Measurements from ENCODE around the gene KLHDC8B.
"Not testable (repeated sequence)": the region's sequence is repeated elsewhere in the genome, so short reads cannot be mapped to it uniquely, and the experiment has no call there.

The KLHDC8B gene

GRCh38 chr3:49191741-49192140, 20.3 kb downstream of the KLHDC8B start:
- no peak for DNase-seq

- DNase-seq, result no peak
These were observed 26.8 kb downstream of the KLHDC8B start for GRCh38 chr3:49198161-49198560.

DNA sequence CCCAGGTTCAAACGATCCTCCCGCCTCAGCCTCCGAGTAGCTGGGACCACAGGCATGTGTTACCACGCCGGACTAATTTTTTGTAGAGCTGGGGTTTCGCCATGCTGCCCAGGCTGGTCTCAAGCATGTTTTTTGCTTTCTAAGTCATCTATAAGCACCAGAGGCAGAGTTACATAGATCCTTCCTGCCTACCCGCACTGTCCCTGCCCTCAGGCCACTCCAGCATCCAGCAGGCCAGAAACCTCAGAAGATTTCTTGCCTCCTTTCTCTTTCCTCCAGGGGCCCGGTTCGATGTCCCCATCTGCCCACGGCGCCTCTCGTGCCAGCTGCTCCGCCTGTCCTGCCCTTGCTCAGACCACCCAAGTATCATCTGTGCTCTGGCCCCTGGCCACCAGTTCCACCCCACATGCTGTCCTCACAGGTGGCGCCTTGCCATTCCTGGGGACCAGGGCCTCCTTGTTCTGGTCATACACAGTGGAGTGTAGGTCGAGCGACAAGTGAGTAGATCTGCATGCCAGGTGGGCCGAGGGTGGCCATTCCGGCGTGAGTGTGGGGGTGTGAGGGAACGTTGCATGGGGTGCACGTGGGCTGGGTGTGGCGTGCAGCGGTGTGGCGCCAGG, 27.3 kb downstream of the KLHDC8B start:
- no peak for DNase-seq

- peak; percentile 91 for DNase-seq
These were observed 28.0 kb downstream of the KLHDC8B start for GRCh38 chr3:49199239-49199899.

- peak; percentile 9 for DNase-seq
These were observed 28.5 kb downstream of the KLHDC8B start for GRCh38 chr3:49199900-49200281.

DNA sequence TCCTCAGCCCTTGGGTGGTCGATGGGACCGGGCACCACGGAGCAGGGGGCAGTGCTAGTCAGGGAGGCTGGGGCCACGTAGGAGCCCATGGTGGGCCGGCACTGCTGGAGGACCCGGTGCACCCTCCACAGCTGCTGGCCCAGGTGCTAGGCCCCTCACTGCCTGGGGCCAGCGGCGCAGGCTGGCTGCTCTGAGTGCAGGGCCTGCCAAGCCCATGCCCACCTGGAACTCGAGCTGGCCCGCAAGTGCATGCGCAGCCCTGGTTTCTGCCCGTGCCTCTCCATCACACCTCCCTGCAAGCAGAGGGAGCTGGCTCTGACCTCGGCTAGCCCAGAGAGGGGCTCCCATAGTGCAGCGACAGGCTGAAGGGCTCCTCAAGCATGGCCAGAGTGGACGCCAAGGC, 42.1 kb downstream of the KLHDC8B start:
- DNase-seq, result no peak

GRCh38 chr3:49213998-49214397, 42.6 kb downstream of the KLHDC8B start:
- DNase-seq, result no peak

DNA sequence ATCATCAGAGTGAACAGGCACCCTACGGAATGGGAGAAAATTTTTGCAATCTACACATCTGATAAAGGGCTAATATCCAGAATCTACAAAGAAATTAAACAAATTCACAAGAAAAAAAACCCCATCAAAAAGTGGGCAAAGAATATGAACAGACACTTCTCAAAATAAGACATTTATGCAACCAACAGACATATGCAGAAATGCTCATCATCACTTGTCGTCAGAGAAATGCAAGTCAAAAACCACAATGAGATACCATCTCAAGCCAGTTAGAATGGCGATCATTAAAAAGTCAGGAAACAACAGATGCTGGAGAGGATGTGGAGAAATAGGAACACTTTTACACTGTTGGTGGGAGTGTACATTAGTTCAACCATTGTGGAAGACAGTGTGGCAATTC, 45.3 kb downstream of the KLHDC8B start:
- DNase-seq, result not testable (repeated sequence)

GRCh38 chr3:49217108-49217507, 45.7 kb downstream of the KLHDC8B start:
- not testable (repeated sequence) for DNase-seq

GRCh38 chr3:49217688-49218470, 46.5 kb downstream of the KLHDC8B start:
- DNase-seq, result no peak

- peak; percentile 77 for DNase-seq
These were observed 47.1 kb downstream of the KLHDC8B start for GRCh38 chr3:49218471-49218989.

- DNase-seq, result no peak
These were observed 47.7 kb downstream of the KLHDC8B start for GRCh38 chr3:49219132-49219531.

DNA sequence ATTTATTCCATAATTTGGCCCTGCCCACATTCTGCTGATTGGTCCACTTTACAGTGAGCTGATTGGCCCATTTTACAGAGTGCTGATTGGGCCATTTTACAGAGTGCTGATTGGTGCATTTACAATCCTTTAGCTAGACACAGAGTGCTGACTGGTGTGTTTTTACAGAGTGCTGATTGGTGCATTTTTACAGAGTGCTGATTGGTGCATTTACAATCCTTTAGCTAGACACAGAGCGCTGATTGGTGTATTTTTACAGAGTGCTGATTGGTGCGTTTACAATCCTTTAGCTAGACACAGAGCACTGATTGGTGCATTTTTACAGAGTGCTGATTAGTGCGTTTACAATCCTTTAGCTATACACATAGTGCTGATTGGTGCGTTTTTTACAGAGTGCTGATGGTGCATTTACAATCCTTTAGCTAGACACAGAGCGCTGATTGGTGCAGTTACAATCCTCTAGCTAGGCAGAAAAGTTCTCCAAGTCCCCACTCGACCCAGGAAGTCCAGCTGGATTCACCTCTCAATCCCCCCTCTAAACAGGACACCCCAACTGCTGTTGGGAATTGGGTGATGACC, 49.7 kb downstream of the KLHDC8B start:
- not testable (repeated sequence) for DNase-seq

DNA sequence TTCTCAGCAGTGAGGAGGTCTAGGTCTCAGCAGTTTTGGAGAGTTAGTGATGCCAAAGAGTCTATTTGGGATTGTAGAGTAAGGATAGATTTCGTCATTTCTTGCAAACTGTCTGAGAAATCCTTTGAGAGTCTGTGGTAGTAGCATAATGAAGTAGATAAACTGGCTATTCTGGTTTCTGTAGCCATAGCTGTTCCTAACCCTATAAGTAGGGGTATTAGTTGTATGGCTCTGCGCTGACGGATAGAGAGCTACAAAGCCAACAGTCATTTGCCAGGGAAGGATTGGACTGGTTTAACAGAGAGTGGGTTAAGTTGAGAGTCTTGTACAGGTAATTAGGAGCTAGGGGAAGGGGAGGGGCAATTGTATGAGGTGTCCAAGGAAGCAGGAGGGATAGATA, 50.6 kb downstream of the KLHDC8B start:
- DNase-seq, result no peak

Data from fibroblast of skin of scalp (primary cell).